Mesenchymal stem cell (in vitro differentiated cells and primary cell): ENCODE data around the gene VGF.
"Not testable (repeated sequence)": the region's sequence is repeated elsewhere in the genome, so short reads cannot be mapped to it uniquely, and the experiment has no call there.

ENCODE experiments used
- DNase-seq: peaks from one replicate; pipeline ENCODE4 v3.0.0-alpha.2; 2013
- H2AFZ ChIP-seq: one replicate; pipeline ENCODE4 v1.6.1; 2013; ENCODE audit warnings: low read depth, mild to moderate bottlenecking, control low read depth, inconsistent platforms, low read length, moderate library complexity
- H2AK5ac ChIP-seq: 2 replicates; pipeline ENCODE4 v1.6.1; 2013; ENCODE audit warnings: low read length, moderate library complexity, mild to moderate bottlenecking, inconsistent platforms; ENCODE audit not compliant: severe bottlenecking
- H2BK120ac ChIP-seq: one replicate; pipeline ENCODE4 v1.6.1; 2013; ENCODE audit warnings: low read depth, mild to moderate bottlenecking, inconsistent platforms, low read length, moderate library complexity
- H2BK12ac ChIP-seq, 2 experiments: one replicate each; pipeline ENCODE4 v1.6.1; 2013; ENCODE audit warnings: inconsistent platforms in 2 of 2, low read length in 2 of 2, mild to moderate bottlenecking in 2 of 2, moderate library complexity in 2 of 2, control low read depth in 1 of 2
- H2BK15ac ChIP-seq: one replicate; pipeline ENCODE4 v1.6.1; 2013; ENCODE audit warnings: mild to moderate bottlenecking, low read depth, inconsistent platforms; ENCODE audit not compliant: poor library complexity, severe bottlenecking
- H2BK5ac ChIP-seq: 2 replicates; pipeline ENCODE4 v1.6.1; 2013; ENCODE audit warnings: low read depth, mild to moderate bottlenecking, low read length, control low read depth, inconsistent platforms; ENCODE audit not compliant: poor library complexity, severe bottlenecking
- H3K14ac ChIP-seq, 2 experiments: one replicate each; pipeline ENCODE4 v1.6.1; 2013; ENCODE audit warnings: inconsistent platforms in 2 of 2, low read length in 2 of 2, control low read depth in 1 of 2, mild to moderate bottlenecking in 1 of 2, moderate library complexity in 1 of 2
- H3K18ac ChIP-seq, 2 experiments: one replicate each; pipeline ENCODE4 v1.6.1; 2013; ENCODE audit warnings: inconsistent platforms in 2 of 2, low read length in 2 of 2, control low read depth in 1 of 2, low read depth in 1 of 2, mild to moderate bottlenecking in 1 of 2
- H3K23ac ChIP-seq, 2 experiments: one replicate each; pipeline ENCODE4 v1.6.1; 2013; ENCODE audit warnings: inconsistent platforms in 2 of 2, low read length in 2 of 2, mild to moderate bottlenecking in 2 of 2, moderate library complexity in 2 of 2, control low read depth in 1 of 2
- H3K27ac ChIP-seq: 2 replicates; pipeline ENCODE4 v1.5.1; 2013; ENCODE audit warnings: mild to moderate bottlenecking, moderate library complexity, low read length, control low read depth, inconsistent platforms; ENCODE audit not compliant: poor library complexity, severe bottlenecking
- H3K27me3 ChIP-seq, 2 experiments: 2 replicates each; pipeline versions ENCODE4 v1.6.1 to v1.7.0; 2013; ENCODE audit warnings: low read length in 2 of 2, mild to moderate bottlenecking in 2 of 2, moderate library complexity in 2 of 2, control low read depth in 1 of 2, inconsistent platforms in 1 of 2; ENCODE audit not compliant: control insufficient read depth in 1 of 2, insufficient read depth in 1 of 2
- H3K36me3 ChIP-seq, 2 experiments: 2 replicates each; pipeline versions ENCODE4 v1.6.1 to v1.7.0; 2013; ENCODE audit warnings: low read length in 2 of 2, control low read depth in 1 of 2, inconsistent platforms in 1 of 2, low read depth in 1 of 2, mild to moderate bottlenecking in 1 of 2; ENCODE audit not compliant: insufficient read depth in 2 of 2, control insufficient read depth in 1 of 2
- H3K4ac ChIP-seq, 2 experiments: one replicate each; pipeline ENCODE4 v1.6.1; 2013; ENCODE audit warnings: inconsistent platforms in 2 of 2, low read length in 2 of 2, mild to moderate bottlenecking in 2 of 2, moderate library complexity in 2 of 2, control low read depth in 1 of 2, low read depth in 1 of 2
- H3K4me1 ChIP-seq: 2 replicates; pipeline ENCODE4 v1.6.1; 2013; ENCODE audit warnings: low read depth, low read length, control low read depth; ENCODE audit not compliant: control insufficient read depth, insufficient read depth
- H3K4me2 ChIP-seq: 2 replicates; pipeline ENCODE4 v1.6.1; 2013; ENCODE audit warnings: low read length, mild to moderate bottlenecking, inconsistent platforms; ENCODE audit not compliant: poor library complexity, severe bottlenecking
- H3K4me3 ChIP-seq, 2 experiments: 2 replicates each; pipeline versions ENCODE4 v1.5.1 to v1.7.0; 2013; ENCODE audit warnings: low read length in 2 of 2, mild to moderate bottlenecking in 2 of 2, control low read depth in 1 of 2, low read depth in 1 of 2; ENCODE audit not compliant: insufficient read depth in 1 of 2
- H3K79me1 ChIP-seq: replicated peaks from 2 replicates; pipeline ENCODE4 v1.6.1; 2013; ENCODE audit warnings: mild to moderate bottlenecking, control low read depth, low read length, inconsistent platforms; ENCODE audit not compliant: poor library complexity, severe bottlenecking
- H3K9ac ChIP-seq: 2 replicates; pipeline ENCODE4 v1.7.0; 2013; ENCODE audit warnings: mild to moderate bottlenecking, low read length, moderate library complexity
- H3K9me3 ChIP-seq: 2 replicates; pipeline ENCODE4 v1.7.0; 2013; ENCODE audit warnings: mild to moderate bottlenecking, low read length; ENCODE audit not compliant: control insufficient read depth
- H4K8ac ChIP-seq: one replicate; pipeline ENCODE4 v1.6.1; 2013; ENCODE audit warnings: inconsistent platforms, mild to moderate bottlenecking, low read length, moderate library complexity
- H4K91ac ChIP-seq: one replicate; pipeline ENCODE4 v1.6.1; 2013; ENCODE audit warnings: mild to moderate bottlenecking, low read length, inconsistent platforms
- WGBS: methylation state at CpG from one replicate; pipeline ENCODE4 v1.1.7; 2013; ENCODE audit warnings: mixed read lengths; 5-methylcytosine and 5-hydroxymethylcytosine counted together

The VGF gene

GRCh38 chr7:101134399-101134980 is 30.9 kb downstream of the VGF start:
- no peak overlapping the region for H2BK15ac ChIP-seq
- H2BK12ac ChIP-seq: peak overlapping the region in 1 of 2 experiments; percentile 34
- H3K4me2 ChIP-seq: no peak overlapping the region
- H2BK120ac ChIP-seq: peak overlapping the region; percentile 37
- peaks cover 23% of the 10 kb centered on the region for H3K4me1 ChIP-seq
- H3K79me1 ChIP-seq: peaks cover 6% of the 10 kb centered on the region
- H4K91ac ChIP-seq: no peak overlapping the region
- no peak overlapping the region for H3K4ac ChIP-seq
- no peak overlapping the region for H3K14ac ChIP-seq
- H2AK5ac ChIP-seq: peak overlapping the region; percentile 56
- H3K27me3 ChIP-seq: no peaks in the 10 kb centered on the region
- peaks cover 58 to 74% of the 10 kb centered on the region in 2 experiments for H3K36me3 ChIP-seq
- peak overlapping the region in 1 of 2 experiments; percentile 37 for H3K4me3 ChIP-seq
- no peaks in the 10 kb centered on the region for H3K9me3 ChIP-seq
- no peak overlapping the region for H4K8ac ChIP-seq
- peak overlapping the region in 1 of 2 experiments; percentile 20 for H3K23ac ChIP-seq
- peak overlapping the region; percentile 44 for H3K27ac ChIP-seq
- 85% methylated on average over 2 of the region's 6 CpGs for WGBS
- peak overlapping the region; percentile 76 for H3K9ac ChIP-seq
- no peak overlapping the region for H3K18ac ChIP-seq
- no peak overlapping the region for H2AFZ ChIP-seq
- peak; percentile 64 for DNase-seq
- H2BK5ac ChIP-seq: no peak overlapping the region

GRCh38 chr7:101133621-101134398 is 31.6 kb downstream of the VGF start:
- peak overlapping the region in 1 of 2 experiments; percentile 64 for H2BK12ac ChIP-seq
- H3K9me3 ChIP-seq: no peaks in the 10 kb centered on the region
- peak; percentile 70 for DNase-seq
- peaks cover 23% of the 10 kb centered on the region for H3K4me1 ChIP-seq
- H4K91ac ChIP-seq: peak overlapping the region; percentile 9
- H3K9ac ChIP-seq: peak overlapping the region; percentile 76
- H3K4me2 ChIP-seq: no peak overlapping the region
- peak overlapping the region in 1 of 2 experiments; percentile 14 for H3K14ac ChIP-seq
- peak overlapping the region in 1 of 2 experiments; percentile 58 for H3K18ac ChIP-seq
- 75% methylated on average over 13 of the region's 15 CpGs for WGBS
- H2BK15ac ChIP-seq: peak overlapping the region; percentile 40
- H3K23ac ChIP-seq: peak overlapping the region in 1 of 2 experiments; percentile 20
- peaks cover 58 to 74% of the 10 kb centered on the region in 2 experiments for H3K36me3 ChIP-seq
- no peaks in the 10 kb centered on the region for H3K27me3 ChIP-seq
- no peak overlapping the region for H2AFZ ChIP-seq
- H2BK5ac ChIP-seq: no peak overlapping the region
- peak overlapping the region; percentile 10 to 37 for H3K4me3 ChIP-seq
- peaks cover 6% of the 10 kb centered on the region for H3K79me1 ChIP-seq
- peak overlapping the region; percentile 37 for H2BK120ac ChIP-seq
- peak overlapping the region; percentile 44 for H3K27ac ChIP-seq
- peak overlapping the region; percentile 2 to 20 for H3K4ac ChIP-seq
- peak overlapping the region; percentile 56 for H2AK5ac ChIP-seq
- H4K8ac ChIP-seq: peak overlapping the region; percentile 27

- H2BK120ac ChIP-seq, H3K23ac ChIP-seq, H2AFZ ChIP-seq, H2AK5ac ChIP-seq, H2BK5ac ChIP-seq, H3K9me3 ChIP-seq, H3K4ac ChIP-seq, H3K79me1 ChIP-seq, H4K91ac ChIP-seq, H3K14ac ChIP-seq, H2BK15ac ChIP-seq, H2BK12ac ChIP-seq, H4K8ac ChIP-seq, H3K4me2 ChIP-seq, H3K4me3 ChIP-seq, H3K27me3 ChIP-seq: not testable (repeated sequence)
- Histone ChIP-seq H3K9ac (peak overlapping the region; percentile 76), H3K18ac (peak overlapping the region in 1 of 2 experiments; percentile 73), H3K36me3 (peaks cover 64 to 79% of the 10 kb centered on the region in 2 experiments), H3K27ac (peak overlapping the region; percentile 44), H3K4me1 (peaks cover 31% of the 10 kb centered on the region)
- 76% methylated on average over 15 of the region's 18 CpGs for WGBS
- peak; percentile 72 for DNase-seq
These were observed 32.5 kb downstream of the VGF start for GRCh38 chr7:101132626-101133600.
